ENCODE results near the gene PCCA. TPM values are rescaled to one million over a fixed set of nuclear protein-coding genes. Genes with fewer than 3 reads are reported as not detected.
"Not testable (repeated sequence)": the region's sequence is repeated elsewhere in the genome, so short reads cannot be mapped to it uniquely, and the experiment has no call there.

PCCA gene
- total RNA-seq, 1 donor from 2014 or later = 3.6 TPM

GRCh38 chr13:100211016-100211710 is 122.3 kb downstream of the PCCA start:
- no peak for DNase-seq (ENCODE audit: low spot score in 2 of 2)
- intact Hi-C loops (cut with DNase I) = no loop called here
- no peak for TF ChIP-seq CTCF (IDR thresholded peaks at IDR 0.05)
- Histone ChIP-seq H3K27ac (no peak overlapping the region), H3K27me3 (no peaks in the 10 kb centered on the region), H3K4me3 (no peak overlapping the region), H3K36me3 (peaks cover 0 to 10% of the 10 kb centered on the region in 2 donors), H3K4me1 (no peaks in the 10 kb centered on the region), H3K9me3 (no peaks in the 10 kb centered on the region)

- Histone ChIP-seq H3K27ac (no peak overlapping the region), H3K27me3 (no peaks in the 10 kb centered on the region), H3K4me1 (no peaks in the 10 kb centered on the region), H3K36me3 (peaks cover 0 to 10% of the 10 kb centered on the region in 2 donors), H3K9me3 (no peaks in the 10 kb centered on the region), H3K4me3 (no peak overlapping the region)
- DNase-seq (ENCODE audit: low spot score in 2 of 2) = no peak
- intact Hi-C loops (cut with DNase I) = no loop called here
- no peak for TF ChIP-seq CTCF (IDR thresholded peaks at IDR 0.05)
Measured at GRCh38 chr13:100212904-100213553, 124.1 kb downstream of the PCCA start.

- TF ChIP-seq CTCF (IDR thresholded peaks at IDR 0.05) = no peak
- peaks cover 0 to 10% of the 10 kb centered on the region in 2 donors for H3K36me3 ChIP-seq
- intact Hi-C loops (cut with DNase I) = no loop called here
- no peak for DNase-seq (ENCODE audit: low spot score in 2 of 2)
- no peaks in the 10 kb centered on the region for H3K4me1 ChIP-seq
- H3K4me3 ChIP-seq = no peak overlapping the region
- no peak overlapping the region for H3K27ac ChIP-seq
- no peaks in the 10 kb centered on the region for H3K9me3 ChIP-seq
- no peaks in the 10 kb centered on the region for H3K27me3 ChIP-seq
Measured at GRCh38 chr13:100213576-100213975, 124.7 kb downstream of the PCCA start.

- Histone ChIP-seq H3K27ac (no peak overlapping the region), H3K36me3 (peaks cover 0 to 6% of the 10 kb centered on the region in 2 donors), H3K4me1 (no peaks in the 10 kb centered on the region), H3K9me3 (no peaks in the 10 kb centered on the region), H3K27me3 (no peaks in the 10 kb centered on the region), H3K4me3 (no peak overlapping the region)
- TF ChIP-seq CTCF (IDR thresholded peaks at IDR 0.05) = no peak
- intact Hi-C loops (cut with DNase I) = no loop called here
- DNase-seq (ENCODE audit: low spot score in 2 of 2) = no peak
Measured at GRCh38 chr13:100214886-100215285, 126.0 kb downstream of the PCCA start.

GRCh38 chr13:100221166-100221565 is 132.3 kb downstream of the PCCA start:
- TF ChIP-seq CTCF (IDR thresholded peaks at IDR 0.05) = no peak
- intact Hi-C loops (cut with DNase I) = no loop called here

GRCh38 chr13:100223966-100224530 is 135.2 kb downstream of the PCCA start:
- H3K27ac ChIP-seq; H3K27me3 ChIP-seq; H3K36me3 ChIP-seq; H3K4me1 ChIP-seq; DNase-seq (ENCODE audit: low spot score in 2 of 2); H3K4me3 ChIP-seq; intact Hi-C loops (cut with DNase I); H3K9me3 ChIP-seq: not testable (repeated sequence)

More at GRCh38 chr13:100221166-100221565, 132.3 kb downstream of the PCCA start:
- H3K36me3 ChIP-seq = peaks cover 0 to 4% of the 10 kb centered on the region in 2 donors
- no peaks in the 10 kb centered on the region for H3K27me3 ChIP-seq
- no peaks in the 10 kb centered on the region for H3K9me3 ChIP-seq
- no peak for DNase-seq (ENCODE audit: low spot score in 2 of 2)
- H3K4me1 ChIP-seq = no peaks in the 10 kb centered on the region
- no peak overlapping the region for H3K4me3 ChIP-seq
- H3K27ac ChIP-seq = no peak overlapping the region
